ENCODE data around the gene SLITRK3.

- TF ChIP-seq CTCF (IDR thresholded peaks at IDR 0.05; ENCODE audit: insufficient read depth, low read length, poor library complexity, severe bottlenecking) (no peak), EZH2phosphoT487 (conservative IDR thresholded peaks at IDR 0.05; ENCODE audit: low read length) (no peak)
These were observed 47.4 kb upstream of the SLITRK3 start for GRCh38 chr3:165243597-165243996.
